Amygdala (tissue), 56 donors: Measurements from ENCODE around the gene KRTAP4-8.
"Not testable (repeated sequence)": the region's sequence is repeated elsewhere in the genome, so short reads cannot be mapped to it uniquely, and the experiment has no call there.

Experiments used
- DNase-seq, 56 donors: peaks; one replicate each; lab custom pipeline; 2025; lab: John Stamatoyannopoulos, UW

Gene KRTAP4-8

GRCh38 chr17:41098042-41098441 lies at the start of gene KRTAP4-8:
Gene KRTAP4-8 (minus strand): TSS chr17:41098142. CDS start chr17:41098084, 58 bp downstream.
- no peak for DNase-seq

DNA sequence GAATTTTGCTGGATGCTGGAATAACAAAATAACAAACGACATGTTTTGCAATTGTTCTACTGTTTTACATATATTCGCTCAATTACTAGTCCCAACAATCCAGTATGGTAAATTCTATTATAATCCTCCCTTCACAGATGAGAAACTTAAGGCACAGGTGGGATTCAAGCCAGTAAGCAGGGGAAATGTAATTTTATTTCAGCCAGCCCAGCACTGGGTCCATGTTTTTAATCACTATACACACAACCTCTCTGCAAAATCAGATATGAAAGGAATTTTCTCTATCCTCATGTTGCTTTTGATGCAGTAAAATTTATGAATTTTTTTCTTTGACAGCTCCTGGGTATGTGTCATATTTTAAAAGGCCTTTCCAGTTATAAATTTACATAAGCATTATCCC lies 47.3 kb upstream of the KRTAP4-8 start:
- DNase-seq = no peak

- no peak for DNase-seq
Measured at GRCh38 chr17:41144846-41145245, 46.9 kb upstream of the KRTAP4-8 start.

- no peak for DNase-seq
Measured at GRCh38 chr17:41141361-41141760, 43.4 kb upstream of the KRTAP4-8 start.

DNA sequence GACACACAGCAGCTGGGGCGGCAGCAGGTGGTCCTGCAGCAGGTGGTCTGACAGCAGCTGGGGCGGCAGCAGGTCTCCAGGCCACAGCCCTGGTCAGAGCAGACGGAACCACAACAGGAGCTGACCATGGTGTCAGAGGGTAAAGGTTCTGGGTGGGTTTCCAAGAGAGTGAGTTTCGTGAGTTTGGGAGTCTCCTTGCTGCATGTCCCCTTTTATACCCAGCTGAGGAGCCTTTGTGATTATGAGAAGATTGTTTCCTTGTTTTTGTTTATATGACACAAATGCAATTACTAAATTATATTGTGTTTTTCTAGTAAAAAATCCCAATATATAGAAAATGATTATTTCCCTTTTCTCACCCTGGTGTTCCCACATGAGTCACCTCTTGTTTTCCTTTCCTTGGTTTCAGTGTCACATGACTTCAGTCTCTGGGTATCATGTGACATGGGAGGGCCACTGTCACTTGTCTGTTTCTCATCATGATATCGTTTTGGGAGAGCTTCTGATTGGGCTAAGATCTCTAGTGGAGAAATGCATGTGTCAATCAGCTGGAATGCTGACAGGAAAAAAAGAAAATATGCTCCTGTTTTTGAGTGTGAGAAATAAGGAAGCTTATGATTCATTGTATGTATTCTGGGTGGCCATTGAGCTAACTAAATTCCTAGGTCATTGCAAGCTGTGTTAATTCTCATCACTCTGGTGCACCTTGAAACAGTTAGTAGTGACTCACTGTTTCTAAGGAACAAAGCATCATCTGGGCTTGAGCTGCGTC lies 42.6 kb upstream of the KRTAP4-8 start, which contains the start of gene KRTAP4-6:
TSS of gene KRTAP4-6 (minus strand) at position 185 of the 772 bp plus-strand sequence. CDS start at position 128, 57 bp downstream.
- no peak for DNase-seq

DNA sequence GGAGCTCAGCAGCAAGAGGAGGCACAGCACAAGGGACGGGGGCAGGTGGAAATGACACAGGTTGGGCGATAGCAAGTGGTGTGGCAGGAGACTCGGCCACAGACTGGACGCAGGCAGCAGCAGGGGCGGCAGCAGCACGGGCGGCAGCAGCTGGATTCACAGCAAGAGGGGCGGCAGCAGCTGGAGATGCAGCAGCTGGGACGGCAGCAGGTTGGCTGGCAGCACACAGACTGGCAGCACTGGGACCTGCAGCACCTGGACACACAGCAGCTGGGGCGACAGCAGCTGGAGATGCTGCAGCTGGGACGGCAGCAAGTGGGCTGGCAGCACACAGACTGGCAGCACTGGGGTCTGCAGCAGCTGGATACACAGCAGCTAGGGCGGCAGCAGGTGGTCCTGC lies 41.9 kb upstream of the KRTAP4-8 start:
- DNase-seq = not testable (repeated sequence)

DNA sequence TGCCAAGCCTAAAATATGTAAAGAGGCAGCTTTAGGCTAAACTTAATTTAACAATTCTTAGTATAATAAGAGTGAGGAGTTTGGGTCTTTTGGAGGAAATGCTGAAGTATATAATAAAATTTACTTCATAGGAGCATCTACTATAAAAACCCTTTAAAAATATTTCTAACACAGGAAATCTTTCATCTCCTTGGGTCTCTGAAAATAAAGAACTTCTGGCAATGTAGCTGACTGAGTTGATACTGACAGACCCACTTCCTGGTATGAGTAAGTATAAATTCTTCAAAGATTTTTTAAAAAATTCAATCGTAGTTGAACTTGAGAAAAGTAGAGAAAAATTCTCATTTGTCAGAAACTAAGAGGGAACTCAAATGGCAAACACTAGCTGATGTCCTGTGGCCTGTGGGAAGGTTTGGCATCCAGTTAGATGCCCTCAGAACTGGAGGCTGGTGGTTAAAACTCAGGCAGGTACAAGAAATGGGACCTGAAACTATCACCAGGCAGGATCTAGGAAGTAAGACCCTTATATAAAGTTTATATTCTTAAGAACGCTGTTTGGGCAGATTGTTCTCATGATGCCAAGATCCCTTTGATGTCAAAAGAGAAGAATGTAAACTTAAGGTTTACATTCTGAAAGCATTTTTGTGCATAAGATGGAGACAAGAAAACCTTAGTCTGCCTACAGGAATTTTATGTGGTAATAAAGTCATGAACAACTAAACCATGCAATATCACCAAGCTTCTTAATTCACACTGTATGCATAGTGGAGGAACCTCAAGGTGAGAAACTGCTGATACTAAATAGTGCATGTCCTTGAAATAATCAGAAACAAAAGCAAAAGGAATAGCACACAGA lies 36.2 kb upstream of the KRTAP4-8 start:
- no peak for DNase-seq

DNA sequence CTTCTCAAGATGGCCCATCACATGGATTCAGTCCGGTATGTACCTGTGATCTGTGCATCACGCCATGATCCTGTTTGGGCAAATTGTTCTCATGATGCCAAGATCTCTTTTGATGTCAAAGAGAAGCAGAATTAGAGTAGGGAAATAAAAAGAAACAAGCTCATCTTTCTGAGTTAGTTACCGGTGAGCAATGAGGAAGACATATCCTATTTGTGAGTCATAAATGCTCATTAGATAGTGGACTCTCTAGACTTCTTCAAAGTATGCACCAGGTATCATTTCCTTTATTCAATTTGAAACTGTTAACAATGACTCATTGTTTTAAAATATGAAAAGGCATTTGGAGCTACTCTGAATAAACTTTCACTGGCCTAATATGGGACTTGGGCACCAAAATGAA lies 34.0 kb upstream of the KRTAP4-8 start:
- DNase-seq = no peak

GRCh38 chr17:41127371-41127770 lies 29.4 kb upstream of the KRTAP4-8 start:
- no peak for DNase-seq

GRCh38 chr17:41126412-41126811 lies 28.5 kb upstream of the KRTAP4-8 start:
- no peak for DNase-seq

DNA sequence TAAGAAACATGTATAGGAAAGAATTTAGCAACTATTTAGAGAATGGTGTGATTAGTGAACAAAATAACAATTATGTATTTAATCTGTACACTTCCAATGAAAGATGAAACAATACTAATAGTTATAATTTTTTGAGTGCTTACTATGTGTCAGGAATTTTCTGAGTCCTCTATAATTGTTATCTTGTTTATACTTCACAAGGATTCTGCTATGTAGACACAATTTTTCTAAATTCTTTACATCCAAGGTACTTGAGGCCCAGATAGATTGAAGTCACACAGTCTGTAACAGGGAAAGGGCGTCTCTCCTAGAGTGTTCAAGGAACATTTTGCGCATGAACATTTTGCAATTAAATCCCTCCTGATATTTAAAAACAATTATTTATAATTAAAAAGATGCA lies 27.1 kb upstream of the KRTAP4-8 start:
- no peak for DNase-seq

DNA sequence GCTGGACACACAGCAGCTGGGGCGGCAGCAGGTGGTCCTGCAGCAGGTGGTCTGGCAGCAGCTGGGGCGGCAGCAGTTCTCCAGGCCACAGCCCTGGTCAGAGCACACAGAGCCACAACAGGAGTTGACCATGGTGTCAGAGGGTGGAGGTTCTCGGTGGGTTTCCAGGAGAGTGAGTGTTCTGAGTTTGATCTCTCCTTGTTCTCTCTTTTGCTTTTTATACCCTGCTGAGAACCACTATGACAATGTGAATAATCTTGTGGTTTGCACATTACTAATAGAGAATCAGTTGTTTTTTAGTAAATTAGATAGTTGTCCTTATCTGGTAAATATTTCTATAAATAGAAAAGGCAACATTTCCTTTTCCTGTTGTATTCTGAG lies 26.0 kb upstream of the KRTAP4-8 start, which contains the start of gene KRTAP4-12:
TSS of gene KRTAP4-12 (minus strand) at position 192 of the 381 bp plus-strand sequence. CDS start at position 132, 60 bp downstream.
- not testable (repeated sequence) for DNase-seq

DNA sequence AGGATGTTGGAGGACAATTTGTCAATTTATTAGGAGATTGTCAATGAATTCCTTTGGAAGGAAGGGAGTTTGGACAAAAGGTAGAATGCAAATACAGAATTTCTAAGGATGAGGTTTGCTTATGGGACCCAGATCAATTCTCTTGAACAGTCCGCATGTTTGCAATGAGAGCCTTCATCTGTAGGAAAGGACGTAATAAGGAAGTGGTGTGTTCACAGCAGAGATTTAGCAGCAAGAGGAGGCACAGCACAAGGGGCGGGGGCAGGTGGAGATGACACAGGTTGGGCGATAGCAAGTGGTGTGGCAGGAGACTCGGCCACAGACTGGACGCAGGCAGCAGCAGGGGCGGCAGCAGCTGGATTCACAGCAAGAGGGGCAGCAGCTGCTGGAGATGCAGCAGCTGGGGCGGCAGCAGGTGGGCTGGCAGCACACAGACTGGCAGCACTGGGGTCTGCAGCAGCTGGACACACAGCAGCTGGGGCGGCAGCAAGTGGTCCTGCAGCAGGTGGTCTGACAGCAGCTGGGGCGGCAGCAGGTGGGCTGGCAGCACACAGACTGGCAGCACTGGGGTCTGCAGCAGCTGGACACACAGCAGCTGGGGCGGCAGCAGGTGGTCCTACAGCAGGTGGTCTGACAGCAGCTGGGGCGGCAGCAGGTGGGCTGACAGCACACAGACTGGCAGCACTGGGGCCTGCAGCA lies 25.5 kb upstream of the KRTAP4-8 start:
- not testable (repeated sequence) for DNase-seq

- no peak for DNase-seq
Measured at GRCh38 chr17:41121742-41122141, 23.8 kb upstream of the KRTAP4-8 start.

DNA sequence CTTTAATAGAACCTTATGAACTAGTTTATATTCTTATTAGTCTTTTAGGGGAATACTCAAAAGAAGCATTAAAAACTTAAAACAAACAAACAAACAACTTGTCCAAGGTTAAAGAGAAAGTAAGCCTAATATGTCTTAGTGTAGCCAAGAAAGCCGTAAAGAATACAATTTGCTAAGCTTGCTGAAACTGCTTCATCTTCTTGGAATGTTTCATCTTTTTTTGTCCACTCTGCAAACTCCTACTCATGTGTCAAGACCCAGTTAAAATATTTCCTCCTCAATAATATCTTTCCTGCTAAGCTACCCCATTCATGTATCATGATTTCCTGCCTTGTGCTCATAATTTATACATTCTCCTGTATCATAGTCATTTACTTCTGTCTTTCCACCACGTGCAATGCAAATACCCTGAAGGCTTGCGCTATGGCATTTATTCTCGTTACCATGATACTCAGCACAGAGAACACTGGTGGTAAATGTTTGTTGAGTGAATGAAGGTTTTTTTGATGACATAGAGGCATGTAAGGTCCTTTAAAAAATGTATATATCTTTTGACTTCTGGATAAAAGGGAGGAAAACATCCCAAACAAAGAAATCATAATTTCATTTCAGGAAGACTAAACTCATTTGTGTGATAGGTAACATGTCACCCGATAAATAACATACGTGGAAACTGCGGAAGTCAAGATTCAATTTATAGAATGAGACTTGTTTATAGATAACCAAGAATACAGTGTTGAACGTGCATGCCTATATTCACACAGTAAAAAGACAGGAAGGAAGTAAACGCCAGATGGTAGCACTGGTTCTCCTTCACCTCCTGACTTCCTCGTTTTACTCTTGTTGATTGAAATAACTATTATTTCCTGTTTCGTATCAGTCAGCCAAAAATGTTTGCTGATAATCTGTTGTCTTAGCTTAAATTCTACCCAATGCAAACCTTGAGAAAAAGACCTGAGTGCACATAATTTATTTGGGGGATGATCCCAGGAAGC lies 22.1 kb upstream of the KRTAP4-8 start:
- not testable (repeated sequence) for DNase-seq

DNA sequence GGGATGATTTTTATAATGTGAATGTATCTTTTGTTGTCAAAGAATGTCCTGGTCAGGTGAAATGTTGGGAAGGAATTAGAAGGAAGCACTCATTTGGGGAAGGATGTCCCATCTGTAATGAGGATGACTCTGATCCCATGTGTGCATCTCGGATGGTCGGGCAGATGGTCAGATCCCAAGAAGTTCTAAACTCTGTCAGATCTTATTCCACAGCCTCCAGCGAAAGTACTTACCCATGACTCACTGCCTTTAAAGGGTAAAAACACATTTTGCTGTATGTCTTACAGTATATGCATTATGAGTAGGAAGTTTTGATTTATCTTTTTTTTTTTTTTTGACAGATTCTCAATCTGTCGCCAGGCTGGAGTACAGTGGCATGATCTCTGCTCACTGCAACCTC lies 20.8 kb upstream of the KRTAP4-8 start:
- DNase-seq = no peak

DNA sequence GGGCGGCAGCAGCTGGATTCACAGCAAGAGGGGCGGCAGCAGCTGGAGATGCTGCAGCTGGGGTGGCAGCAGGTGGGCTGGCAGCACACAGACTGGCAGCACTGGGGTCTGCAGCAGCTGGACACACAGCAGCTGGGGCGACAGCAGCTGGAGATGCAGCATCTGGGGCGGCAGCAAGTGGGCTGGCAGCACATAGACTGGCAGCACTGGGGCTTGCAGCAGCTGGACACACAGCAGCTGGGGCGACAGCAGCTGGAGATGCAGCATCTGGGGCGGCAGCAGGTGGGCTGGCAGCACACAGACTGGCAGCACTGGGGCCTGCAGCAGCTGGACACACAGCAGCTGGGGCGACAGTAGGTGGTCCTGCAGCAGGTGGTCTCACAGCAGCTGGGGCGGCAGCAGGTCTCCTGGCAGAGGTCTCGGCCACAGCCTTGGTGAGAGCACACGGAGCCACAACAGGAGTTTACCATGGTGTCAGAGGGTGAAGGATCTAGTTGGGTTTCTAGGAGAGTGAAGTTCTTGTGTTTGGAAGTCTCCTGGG lies 20.0 kb upstream of the KRTAP4-8 start, which contains the start of gene KRTAP4-11:
TSS of gene KRTAP4-11 (minus strand) at position 528 of the 541 bp plus-strand sequence. CDS start at position 470, 58 bp downstream.
- DNase-seq = not testable (repeated sequence)

DNA sequence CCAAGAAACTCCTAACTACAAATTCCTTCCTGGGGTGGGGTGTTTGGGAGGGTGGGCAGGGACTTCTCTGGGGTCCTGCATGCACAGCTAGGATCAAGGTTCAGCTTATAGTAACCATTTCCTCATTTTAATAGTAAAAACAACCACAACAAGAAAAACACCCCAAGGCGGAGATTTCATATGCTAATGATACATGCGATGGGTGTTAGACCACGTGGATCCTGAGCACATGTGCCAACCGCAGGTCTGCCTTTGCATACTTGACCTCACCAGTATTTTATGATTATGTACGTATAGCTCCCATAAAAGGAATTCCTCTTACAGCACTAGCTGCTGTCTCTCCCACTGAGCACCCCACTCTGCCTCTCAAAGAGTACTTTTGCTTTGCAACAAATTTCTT lies 18.4 kb upstream of the KRTAP4-8 start:
- DNase-seq = no peak
